Eye (tissue), 1 donor: ENCODE measurements around the gene PTK7.
"Not testable (repeated sequence)": the region's sequence is repeated elsewhere in the genome, so short reads cannot be mapped to it uniquely, and the experiment has no call there.

Experiments used
- DNase-seq: peaks from one replicate; pipeline ENCODE4 v3.0.0-alpha.2; 2015

PTK7 gene

DNA sequence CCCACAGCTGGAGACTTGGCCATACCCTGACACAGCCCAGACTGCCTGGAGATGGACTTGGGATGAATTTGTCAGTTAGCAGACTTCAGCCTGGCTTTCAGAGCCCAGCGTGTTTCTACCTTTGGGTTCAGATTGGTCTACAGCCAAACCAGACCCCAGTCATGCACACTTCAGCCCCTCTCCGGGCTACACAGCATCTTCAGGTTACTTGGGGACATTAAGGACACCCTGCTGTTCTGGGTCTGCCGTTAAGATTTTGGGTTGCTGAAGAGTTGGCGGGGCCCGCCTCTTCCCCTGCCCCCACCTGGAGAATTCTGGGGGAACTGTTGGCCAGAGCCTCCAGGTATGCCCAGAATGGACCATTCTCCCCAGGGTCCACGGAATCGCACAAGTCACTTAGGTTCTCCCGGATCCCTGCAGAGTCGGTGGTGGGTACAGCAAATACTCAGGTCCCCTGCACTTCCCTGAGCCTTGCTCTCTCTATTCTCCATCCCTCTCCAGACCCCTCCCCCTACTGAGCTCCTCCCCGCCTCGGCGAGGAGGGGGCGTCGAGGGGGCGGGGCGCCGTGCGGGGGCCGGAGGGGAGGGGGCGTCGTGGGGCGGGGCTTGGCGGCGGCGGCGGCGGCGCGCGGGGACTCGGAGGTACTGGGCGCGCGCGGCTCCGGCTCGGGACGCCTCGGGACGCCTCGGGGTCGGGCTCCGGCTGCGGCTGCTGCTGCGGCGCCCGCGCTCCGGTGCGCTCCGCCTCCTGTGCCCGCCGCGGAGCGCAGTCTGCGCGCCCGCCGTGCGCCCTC is at the start of gene PTK7:
Gene PTK7, plus strand, starts transcription at position 645 of the 794 bp plus-strand sequence. CDS start 175 bp downstream, outside the sequence.
- DNase-seq, result peak; percentile 94

DNA sequence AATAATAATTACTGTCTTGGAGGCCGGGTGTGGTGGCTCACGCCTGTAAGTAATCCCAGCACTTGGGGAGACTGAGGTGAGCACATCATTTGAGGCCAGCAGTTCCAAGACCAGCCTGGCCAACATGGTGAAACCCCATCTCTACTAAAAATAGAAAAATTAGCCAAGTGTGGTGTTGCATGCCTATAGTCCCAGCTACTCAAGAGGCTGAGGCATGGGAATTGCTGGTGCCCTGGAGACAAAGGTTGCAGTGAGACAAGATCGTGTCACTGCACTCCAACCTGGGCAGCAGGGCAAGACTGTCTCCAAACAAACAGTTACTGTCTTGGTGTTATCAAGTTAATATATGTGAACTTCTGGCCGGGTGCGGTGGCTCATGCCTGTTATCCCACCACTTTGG is 49.7 kb upstream of the PTK7 start:
- no peak for DNase-seq

GRCh38 chr6:43029120-43029519 is 47.0 kb upstream of the PTK7 start:
- DNase-seq, result no peak

GRCh38 chr6:43032326-43032725 is 43.8 kb upstream of the PTK7 start:
- DNase-seq, result no peak

DNA sequence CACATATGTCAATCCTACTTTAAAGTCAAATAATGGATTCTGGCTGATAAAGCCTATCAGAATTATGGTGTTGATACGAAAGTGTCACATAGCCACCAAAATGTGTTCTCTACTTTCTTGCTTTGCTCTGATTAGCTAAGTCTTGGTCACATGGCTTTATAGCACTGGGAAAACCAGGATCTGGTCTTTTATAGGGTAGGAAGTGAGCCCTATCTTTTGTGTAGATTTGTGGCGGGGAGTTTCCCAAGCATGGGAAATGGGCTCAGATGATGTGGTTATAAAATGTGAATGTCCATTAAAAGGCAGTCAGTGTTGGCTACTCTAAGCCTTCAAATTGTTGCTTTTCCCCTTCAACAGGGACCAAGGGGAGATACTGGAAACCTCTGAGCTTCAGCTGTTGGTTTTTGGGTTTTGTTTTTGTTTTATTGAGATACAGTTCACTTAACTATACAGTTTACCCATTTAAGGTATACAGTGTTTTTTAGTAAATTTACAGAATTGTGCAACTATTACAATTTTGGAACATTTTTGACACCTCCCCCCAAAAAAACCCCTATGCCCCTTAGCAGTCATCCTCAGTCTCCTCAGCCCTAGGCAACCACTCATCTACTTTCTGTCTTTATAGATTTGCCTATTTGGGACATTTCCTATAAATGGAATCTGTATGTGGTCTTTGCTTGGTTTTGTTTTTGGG is 42.5 kb upstream of the PTK7 start:
- DNase-seq, result no peak

GRCh38 chr6:43034190-43034525 is 42.0 kb upstream of the PTK7 start:
- DNase-seq, result no peak

- no peak for DNase-seq
Observed at GRCh38 chr6:43035495-43036194, 40.5 kb upstream of the PTK7 start.

GRCh38 chr6:43036712-43037111 is 39.4 kb upstream of the PTK7 start:
- no peak for DNase-seq

DNA sequence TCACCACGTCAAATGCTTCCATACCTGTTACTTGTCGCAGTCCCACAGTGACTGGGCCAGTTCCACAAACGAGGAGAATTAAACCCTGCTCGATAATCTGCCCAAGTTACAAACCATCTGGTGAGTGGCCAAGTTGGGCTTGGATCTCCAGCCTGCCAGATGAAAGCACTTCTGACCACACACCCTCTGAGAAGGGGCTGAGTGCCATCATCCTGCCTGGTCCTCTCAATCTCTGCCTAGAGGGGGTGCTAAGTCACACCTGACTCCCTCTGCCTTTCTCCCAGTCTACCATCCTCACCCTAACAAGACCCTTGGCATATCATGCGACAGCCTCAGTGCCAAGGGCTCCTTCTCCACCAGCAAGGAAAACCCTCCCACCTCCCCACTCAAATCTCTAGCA is 38.9 kb upstream of the PTK7 start:
- no peak for DNase-seq

GRCh38 chr6:43037706-43038105 is 38.4 kb upstream of the PTK7 start:
- no peak for DNase-seq

- DNase-seq, result no peak
Observed at GRCh38 chr6:43038727-43039126, 37.4 kb upstream of the PTK7 start.

GRCh38 chr6:43040542-43041257 is 35.4 kb upstream of the PTK7 start:
- no peak for DNase-seq

DNA sequence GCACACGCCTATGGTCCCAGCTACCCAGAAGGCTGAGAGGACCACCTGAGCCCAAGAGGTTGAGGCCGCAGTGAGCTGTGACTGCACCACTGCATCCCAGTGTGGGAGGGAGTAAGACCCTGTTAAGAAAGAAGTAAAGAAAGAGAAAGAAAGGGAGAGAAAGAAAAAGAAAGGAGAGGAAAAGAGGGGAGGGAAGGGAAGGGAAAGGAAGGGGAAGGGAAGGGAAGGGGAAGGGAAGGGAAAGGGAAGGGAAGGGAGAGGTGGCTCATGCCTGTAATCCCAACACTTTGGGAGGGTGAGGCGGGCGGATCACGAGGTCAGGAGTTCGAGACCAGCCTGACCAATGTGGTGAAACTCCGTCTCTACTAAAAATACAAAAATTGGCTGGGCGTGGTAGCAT is 34.6 kb upstream of the PTK7 start:
- not testable (repeated sequence) for DNase-seq

DNA sequence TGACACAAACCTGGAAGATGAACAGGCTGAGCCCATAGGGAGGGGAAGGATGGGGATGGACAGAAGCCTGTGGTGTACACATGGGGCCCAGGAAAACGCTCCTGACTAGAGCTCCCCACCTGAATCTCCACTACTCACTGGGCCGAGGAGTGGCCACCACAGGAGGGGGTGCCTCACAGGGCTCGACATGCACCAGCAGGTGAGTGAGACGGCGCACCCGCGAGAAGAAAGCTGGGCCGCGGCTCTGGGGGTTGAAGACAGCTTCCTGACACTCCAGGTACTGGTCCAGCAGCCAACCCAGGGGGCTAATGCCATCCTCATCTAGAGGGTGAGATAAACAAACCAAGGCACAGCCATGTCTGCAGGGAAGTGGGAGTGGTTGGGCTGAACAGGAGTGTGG is 32.8 kb upstream of the PTK7 start:
- DNase-seq, result no peak

- no peak for DNase-seq
Observed at GRCh38 chr6:43045371-43045930, 30.7 kb upstream of the PTK7 start.

DNA sequence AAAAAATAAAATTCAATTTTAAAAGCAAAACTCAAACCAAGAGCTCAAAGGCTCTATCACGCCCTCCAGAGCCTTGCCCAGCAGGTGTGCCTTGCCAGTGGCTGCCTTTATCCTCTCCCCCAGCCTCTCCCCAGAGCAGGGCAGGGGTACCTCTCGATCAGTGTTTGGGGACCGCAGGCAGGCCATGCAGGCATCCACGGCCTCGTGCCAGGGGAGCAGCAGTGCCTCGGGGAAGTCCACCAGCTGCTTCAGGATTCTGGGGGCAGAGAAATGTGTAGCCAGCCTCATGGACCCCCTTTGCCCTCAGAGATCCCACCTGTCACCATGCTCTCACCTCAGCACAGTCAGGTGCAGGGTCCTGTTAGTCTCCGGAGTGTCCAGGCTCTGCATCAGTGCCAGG is 28.1 kb upstream of the PTK7 start:
- no peak for DNase-seq

GRCh38 chr6:43050981-43051380 is 25.1 kb upstream of the PTK7 start:
- DNase-seq, result no peak

DNA sequence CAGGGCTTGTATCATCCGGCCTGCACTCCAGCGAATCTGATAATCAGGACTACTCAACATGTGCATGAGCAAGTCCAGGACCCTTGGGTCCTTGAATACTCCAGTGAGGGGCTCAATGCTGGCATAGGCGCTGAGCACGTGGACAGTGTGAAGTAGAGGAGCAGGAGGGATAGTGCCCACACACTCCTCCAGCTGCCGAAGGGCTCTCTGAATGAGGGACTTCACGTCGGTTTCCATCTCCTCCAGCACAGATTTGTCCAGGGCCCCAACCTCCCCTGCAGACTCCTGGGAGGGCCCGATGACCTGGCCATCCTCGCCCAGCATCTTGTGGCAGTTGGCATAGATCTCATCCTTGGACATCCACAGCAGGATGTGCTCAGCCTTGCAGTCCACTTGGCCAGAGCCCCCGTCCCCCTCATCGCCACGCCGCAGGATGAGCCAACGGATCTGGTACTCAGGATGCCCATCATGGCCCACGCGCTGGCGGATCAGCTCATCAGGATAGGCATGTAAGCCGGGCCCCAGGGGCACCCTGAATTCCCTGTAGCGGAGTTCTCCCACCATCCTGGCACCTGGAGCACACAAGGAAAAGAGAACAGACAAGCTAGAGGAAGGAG is 23.8 kb upstream of the PTK7 start:
- no peak for DNase-seq

DNA sequence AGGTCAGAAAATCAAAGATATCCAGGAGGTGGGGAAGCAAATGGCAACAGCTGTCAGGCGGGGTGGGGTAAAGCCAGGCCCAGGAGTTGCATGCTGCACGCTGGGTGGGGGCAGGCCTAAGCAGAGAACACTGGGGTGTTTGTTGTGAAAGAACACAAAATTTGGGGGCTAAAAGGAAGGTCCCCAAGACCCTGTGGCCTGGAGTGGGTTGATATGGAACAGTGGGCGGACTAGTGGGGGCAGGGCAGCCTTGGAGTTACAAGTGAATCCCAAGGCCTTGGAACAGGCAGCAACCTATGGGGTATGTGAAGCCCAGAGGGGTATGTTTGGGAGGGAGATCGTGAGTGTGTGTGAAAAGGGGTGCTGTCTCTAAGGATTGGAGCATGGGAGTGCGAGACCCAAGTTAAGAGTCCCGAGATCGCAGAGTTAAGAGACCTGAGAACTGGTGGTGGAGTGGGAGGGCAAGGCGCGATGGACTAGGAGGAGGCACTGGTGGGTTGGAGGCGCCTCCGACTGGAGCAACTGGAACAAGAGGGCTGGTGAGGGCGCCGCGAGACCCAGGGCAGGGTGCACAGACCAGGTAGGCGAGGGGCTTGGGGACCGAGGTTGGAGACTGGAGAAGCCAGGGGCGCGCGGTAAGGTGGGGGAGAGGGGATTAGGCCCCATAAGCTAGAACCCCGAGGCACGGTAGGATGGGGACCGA is 23.1 kb upstream of the PTK7 start:
- no peak for DNase-seq

DNA sequence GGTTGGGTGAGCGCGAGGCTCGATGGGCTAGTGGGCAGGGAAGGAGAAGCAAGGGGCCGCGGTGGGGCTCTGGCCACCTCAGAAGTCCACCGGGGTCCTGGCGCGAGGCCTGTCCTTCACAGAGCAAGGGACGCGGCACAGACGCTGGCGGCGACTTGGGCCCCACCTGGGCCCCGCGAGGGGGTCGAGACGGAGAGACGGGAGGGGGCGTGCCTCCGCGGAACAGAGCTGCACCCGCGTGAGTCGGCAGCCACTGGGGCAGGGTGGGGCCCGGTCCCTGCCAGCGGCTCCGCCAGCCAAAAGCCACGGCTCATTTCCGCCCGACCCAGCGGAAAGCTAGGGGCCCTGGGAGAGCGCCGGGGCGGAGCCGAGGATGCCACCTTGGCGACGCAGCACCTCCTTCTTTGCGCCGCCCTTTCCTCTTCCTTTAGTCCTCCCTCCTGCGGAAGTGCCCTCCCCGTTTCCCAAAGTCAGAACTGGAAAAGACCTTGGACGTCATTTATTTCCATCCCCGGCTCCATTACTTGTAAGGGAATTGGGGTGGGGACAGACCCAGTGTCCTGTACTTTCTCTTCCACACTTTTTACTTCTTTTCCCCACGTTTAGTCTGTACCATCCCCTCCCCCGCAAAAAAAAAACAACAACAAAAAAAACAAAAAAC is 22.4 kb upstream of the PTK7 start, which contains the start of gene CUL7:
Gene CUL7, minus strand, starts transcription at position 307 of the 661 bp plus-strand sequence. CDS start 1,063 bp downstream, outside the sequence.
- peak; percentile 96 for DNase-seq
